GM10266 (cell line): Measurements from ENCODE around the gene ANXA7.

ENCODE experiments used
- DNase-seq: peaks from one replicate; pipeline ENCODE4 v3.0.0; 2012; ENCODE audit errors: extremely low spot score
- TF ChIP-seq, protein P1 (sequence below): IDR thresholded peaks from 2 replicates; pipeline ENCODE4 v1.5.1; 2012; ENCODE audit warnings: mild to moderate bottlenecking, low read depth; ENCODE audit not compliant: control insufficient read depth, insufficient read depth; ENCODE audit errors: missing control alignments

ANXA7 gene

GRCh38 chr10:73413528-73414229 lies at the start of gene ANXA7:
ANXA7 (minus strand) TSS chr10:73414058; CDS start chr10:73400856, 13,202 bp downstream.
- DNase-seq, result peak; percentile 96
- TF ChIP-seq, protein P1, sequence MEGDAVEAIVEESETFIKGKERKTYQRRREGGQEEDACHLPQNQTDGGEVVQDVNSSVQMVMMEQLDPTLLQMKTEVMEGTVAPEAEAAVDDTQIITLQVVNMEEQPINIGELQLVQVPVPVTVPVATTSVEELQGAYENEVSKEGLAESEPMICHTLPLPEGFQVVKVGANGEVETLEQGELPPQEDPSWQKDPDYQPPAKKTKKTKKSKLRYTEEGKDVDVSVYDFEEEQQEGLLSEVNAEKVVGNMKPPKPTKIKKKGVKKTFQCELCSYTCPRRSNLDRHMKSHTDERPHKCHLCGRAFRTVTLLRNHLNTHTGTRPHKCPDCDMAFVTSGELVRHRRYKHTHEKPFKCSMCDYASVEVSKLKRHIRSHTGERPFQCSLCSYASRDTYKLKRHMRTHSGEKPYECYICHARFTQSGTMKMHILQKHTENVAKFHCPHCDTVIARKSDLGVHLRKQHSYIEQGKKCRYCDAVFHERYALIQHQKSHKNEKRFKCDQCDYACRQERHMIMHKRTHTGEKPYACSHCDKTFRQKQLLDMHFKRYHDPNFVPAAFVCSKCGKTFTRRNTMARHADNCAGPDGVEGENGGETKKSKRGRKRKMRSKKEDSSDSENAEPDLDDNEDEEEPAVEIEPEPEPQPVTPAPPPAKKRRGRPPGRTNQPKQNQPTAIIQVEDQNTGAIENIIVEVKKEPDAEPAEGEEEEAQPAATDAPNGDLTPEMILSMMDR, result peak; percentile 26

- no peak for DNase-seq
- TF ChIP-seq, protein P1, result no peak
Measured at GRCh38 chr10:73460897-73461296, 47.0 kb upstream of the ANXA7 start.

- DNase-seq, result no peak
- TF ChIP-seq, protein P1, result no peak
Measured at GRCh38 chr10:73459683-73460314, 45.9 kb upstream of the ANXA7 start.

GRCh38 chr10:73456187-73456890 lies 42.5 kb upstream of the ANXA7 start:
- DNase-seq, result no peak
- TF ChIP-seq, protein P1, result no peak

DNA sequence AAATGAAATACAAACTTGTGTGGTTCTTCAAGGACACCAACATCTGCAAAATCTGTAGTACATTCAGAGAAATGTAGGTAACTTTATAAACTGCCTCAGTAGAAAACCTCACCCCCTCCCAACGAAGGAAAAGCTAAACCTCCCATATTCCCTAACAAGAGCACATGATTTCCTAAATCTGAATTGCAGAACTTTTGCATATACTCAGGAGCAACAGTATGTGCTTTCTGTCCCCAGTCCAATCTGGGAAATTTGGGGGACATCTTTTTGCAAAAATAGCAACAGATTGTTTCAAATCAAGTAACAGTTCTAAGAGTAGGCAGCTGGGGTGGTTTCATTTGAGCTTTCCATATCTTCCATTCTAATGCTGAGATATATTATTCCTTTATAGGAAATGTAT lies 35.3 kb upstream of the ANXA7 start:
- TF ChIP-seq, protein P1, result no peak

DNA sequence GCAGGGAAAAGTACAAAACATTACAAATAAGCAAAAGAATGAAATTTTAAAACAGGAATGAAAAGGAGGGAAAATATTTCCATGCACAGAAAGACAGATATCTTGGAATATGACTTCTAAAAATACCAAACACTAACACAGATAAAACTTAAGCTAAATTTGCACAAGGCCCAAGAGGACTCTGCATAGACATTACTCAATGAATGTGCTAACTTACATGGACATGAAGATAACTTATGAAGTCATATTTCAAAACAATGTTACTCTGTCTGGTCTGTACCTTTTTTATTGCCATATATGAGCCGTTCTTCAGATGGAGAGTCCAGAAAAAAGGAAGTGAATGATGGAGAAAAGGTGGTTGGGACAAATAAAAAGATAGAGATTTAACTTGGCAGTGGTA lies 34.5 kb upstream of the ANXA7 start:
- TF ChIP-seq, protein P1, result no peak

More for the DNA sequence above, 35.3 kb upstream of the ANXA7 start:
- DNase-seq, result no peak

More for the DNA sequence above, 34.5 kb upstream of the ANXA7 start:
- DNase-seq, result no peak
